ENCODE results near the gene TMEM198.

TMEM198 gene

GRCh38 chr2:219592736-219593135 lies 48.9 kb downstream of the TMEM198 start:
- no peak for DNase-seq

- DNase-seq, result no peak
Measured at GRCh38 chr2:219593154-219593553, 49.3 kb downstream of the TMEM198 start.

- no peak for DNase-seq
Measured at GRCh38 chr2:219595256-219595655, 51.4 kb downstream of the TMEM198 start.

- DNase-seq, result no peak
Measured at GRCh38 chr2:219596954-219597551, 53.2 kb downstream of the TMEM198 start.

- peak; percentile 96 for DNase-seq
Measured at GRCh38 chr2:219597552-219598307, 53.9 kb downstream of the TMEM198 start, which contains the start of gene STK11IP. STK11IP (plus strand) TSS chr2:219597857; CDS start chr2:219598120, 263 bp downstream.

GRCh38 chr2:219598308-219599078 lies 54.7 kb downstream of the TMEM198 start:
- no peak for DNase-seq
